ENCODE data around the gene HOMER3.
"Not testable (repeated sequence)": the region's sequence is repeated elsewhere in the genome, so short reads cannot be mapped to it uniquely, and the experiment has no call there.

Gene HOMER3

DNA sequence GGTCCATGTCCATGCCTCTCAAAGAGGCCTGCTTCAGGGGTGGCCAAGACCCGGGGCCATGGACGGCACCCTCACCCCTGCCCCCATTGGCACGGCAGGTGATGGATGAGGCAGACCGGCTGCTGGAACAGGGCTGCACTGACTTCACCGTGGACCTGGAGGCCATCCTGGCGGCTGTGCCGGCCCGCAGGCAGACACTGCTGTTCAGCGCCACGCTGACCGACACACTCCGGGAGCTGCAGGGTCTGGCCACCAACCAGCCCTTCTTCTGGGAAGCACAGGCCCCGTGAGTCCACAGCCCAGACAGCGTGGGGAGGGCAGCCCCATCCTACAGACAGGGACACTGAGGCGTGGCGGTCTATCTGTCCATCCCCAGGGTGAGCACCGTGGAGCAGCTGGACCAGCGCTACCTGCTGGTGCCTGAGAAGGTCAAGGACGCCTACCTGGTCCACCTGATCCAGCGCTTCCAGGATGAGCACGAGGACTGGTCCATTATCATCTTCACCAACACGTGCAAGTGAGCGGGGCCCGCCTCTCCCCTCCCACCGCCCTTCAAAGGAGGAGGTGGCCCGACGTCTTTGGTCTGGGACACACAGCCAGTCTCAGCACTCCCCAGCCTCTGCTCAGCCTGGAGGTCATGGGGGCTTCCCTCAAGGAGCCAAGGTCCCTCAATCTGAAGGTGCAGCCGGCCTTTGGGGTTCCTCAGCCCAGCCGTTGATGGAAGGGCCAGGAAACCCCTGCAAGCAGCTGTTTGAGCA lies 18.6 kb downstream of the HOMER3 start:
- DNase-seq, result no peak

DNA sequence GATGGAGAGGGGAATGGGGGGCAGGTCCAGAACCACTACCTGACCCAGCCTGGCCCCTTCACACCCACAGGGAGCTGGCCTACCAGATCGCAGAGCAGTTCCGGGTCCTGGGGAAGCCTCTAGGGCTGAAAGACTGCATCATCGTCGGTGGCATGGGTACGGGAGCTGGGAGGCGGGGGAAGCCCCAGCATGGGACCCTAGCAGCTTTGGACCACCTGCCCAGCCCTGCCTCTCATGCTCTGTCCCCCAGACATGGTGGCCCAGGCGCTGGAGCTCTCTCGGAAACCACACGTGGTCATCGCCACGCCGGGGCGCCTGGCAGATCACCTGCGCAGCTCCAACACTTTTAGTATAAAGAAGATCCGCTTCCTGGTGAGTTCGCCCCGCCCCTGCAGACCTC lies 19.4 kb downstream of the HOMER3 start:
- no peak for DNase-seq

DNA sequence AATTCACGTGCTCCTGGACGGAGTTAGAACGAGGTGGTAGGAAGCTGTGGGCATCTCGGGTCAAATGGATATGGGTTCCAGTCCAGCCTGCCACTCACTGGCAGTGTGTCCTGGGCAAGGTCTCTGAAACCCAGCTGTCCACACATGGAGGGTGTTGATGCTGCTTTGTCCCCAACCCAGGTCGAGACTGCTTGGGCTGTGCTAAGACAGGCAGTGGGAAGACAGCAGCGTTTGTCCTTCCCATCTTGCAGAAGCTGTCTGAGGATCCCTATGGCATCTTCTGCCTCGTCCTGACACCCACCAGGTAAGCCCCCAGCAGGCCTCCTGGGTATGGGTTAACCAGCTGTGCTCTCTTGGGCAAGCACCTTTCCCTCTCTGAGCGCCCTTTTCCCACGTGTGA lies 20.6 kb downstream of the HOMER3 start:
- no peak for DNase-seq

DNA sequence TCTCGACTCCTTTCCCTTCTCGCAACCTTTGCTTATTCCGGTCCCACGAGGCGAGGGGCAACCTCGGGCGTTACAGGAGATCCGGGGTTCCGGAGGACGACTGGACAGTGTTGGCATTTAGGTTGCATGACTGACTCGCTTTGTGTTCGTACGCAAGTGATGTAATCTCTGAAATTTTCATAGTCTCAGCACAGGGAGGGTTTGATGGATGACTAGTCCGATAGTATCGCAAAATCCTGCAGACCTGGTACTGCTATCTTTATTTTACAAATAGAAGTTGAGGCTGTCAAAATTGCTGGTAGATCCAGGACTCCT lies 21.2 kb downstream of the HOMER3 start:
- no peak for DNase-seq

DNA sequence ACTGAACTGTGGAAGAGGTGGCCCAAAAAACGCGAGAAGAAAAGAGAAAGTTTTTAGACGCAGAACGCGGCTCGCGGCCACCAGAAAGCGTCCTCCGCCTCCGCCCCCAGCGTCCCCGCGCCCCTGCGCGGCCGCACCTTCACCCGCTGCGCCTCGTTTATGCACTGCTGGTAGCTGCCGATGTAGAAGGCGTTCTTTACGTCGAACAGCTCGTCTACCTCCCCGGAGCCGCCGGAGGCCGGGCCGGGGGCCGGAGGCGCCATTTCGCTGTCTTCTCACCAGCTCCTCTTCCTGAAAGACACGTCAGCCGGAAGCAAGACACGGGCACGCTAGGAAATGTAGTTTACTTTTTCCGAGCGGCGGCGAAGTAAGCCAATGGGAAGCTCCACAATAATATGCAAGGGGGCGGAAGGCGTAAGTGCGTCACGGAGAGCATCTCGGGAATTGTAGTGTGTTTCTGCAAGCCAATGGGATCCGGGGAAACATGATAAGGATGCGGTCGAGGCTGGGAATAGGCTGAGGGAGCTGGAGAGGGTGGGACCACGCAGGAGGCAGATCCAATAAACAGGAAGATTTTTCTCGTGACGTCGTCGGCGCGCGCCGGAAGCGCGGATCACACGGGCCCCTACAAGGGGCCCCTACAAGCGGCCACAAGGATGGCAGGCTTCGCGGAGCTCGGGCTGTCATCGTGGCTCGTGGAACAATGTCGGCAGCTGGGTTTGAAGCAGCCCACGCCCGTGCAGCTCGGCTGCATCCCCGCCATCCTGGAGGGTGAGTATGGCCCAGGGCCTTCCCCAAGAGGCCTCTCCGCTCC lies 21.7 kb downstream of the HOMER3 start, which contains the start of the genes COPE and DDX49:
COPE (minus strand) TSS at position 302 of the 814 bp plus-strand sequence; CDS start at position 263, 39 bp downstream.
DDX49 (plus strand) TSS at position 630 of the 814 bp plus-strand sequence; CDS start at position 657, 27 bp downstream.
- DNase-seq, result peak; percentile 96

DNA sequence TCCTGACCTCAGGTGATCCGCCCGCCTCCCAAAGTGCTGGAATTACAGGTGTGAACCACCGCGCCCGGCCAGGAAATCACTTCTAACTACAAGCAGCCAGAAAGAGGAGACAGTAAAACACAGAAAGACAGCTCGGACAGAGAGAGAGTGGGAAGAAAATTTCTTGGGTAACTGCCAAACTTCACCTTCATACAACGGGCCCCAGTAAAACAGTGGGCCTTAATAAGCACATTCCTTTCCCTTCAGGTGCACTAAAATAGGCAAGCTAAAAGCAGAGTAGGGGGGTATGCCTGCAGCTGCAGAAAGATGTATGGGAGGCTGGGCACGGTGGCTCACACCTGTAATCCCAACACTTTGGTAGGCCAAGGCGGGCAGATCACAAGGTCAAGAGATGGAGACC lies 23.4 kb downstream of the HOMER3 start:
- DNase-seq, result not testable (repeated sequence)

DNA sequence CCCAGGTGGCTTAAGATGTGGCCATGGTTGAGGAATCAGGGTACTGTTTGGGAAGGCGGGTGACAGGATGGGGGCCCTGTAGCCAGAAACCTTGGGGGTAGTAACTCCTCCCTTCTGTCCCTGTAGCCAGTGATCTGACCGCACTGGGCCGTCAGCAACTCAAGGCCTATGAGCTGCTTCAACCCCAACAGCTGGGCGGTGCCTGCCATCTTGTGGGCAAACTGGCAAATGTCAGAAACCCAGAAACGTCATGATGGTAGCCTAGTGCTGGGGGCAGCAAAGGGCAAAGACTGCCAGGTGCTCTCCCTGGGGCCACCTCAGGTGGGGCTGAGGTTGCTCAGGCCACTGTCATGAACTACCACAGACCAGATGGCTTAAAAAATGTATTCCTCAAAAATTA lies 25.4 kb downstream of the HOMER3 start:
- DNase-seq, result no peak

DNA sequence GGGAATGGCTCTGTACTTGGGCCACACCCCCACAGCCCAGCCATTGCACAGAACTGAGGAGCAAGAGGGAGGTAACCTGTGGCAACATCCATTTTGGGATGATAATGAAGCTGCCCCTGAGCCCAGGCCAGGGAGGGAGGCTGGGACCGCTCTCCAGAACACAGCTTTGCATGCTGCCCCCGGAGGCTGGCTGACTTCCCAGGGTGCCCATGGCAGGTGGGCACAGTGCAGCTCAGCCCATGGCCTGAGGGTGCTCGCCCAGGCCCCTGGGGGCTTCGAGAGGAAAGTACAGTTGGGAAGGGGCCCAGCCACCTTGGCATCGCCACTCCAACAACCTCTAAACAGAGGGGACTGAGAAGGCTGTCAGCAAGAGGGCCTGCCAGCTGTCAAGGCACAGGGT lies 27.6 kb downstream of the HOMER3 start:
- no peak for DNase-seq

DNA sequence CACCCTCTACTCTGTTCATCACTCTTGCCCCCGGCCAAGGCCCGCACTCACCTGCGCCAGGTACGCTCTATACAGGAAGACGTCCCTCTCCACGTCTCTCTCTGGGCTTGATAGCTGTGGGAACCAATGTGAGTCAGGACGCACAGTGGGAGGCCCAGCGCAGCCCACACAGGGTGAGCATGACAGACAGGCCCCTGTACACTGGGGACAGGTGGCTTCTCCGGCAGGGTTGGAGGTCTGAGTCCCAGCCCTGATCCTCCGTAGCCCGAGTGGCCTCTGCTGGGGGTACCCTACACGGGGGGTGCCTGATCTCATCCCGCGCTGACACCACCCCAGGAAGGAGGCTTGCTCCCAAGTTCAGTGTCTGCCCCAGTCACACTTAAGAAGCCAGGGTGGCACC lies 28.1 kb downstream of the HOMER3 start:
- DNase-seq, result no peak

DNA sequence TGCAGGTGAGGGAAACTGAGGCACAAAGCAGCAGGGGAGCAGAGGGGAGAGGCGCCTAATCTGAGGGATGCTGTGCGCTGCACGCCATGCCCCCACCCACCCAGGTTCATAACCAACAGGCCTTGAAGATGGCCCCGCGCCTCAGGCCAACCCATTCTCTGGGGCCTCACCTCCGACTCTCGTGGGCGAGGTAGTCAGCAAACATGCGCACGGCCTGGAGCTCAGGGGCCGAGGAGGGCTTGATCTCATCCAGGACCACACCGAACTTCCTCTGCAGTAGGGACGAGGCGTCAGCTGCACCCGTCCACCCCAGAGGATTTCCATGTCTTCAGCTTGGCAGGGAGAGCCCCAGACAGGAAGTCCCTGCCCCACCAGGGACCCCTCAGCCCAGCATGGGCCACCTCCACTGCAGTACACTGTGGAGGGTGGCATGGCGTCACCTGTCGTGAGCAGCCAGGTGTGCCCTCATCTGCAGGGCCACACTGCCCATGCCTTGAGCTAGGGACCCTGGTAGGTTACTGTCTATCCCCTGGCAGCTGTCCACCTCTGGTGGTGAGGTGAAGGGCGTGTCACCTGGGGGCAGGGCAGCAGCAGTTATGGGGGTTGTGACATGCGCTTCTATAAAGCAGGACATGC lies 30.1 kb downstream of the HOMER3 start:
- DNase-seq, result no peak

DNA sequence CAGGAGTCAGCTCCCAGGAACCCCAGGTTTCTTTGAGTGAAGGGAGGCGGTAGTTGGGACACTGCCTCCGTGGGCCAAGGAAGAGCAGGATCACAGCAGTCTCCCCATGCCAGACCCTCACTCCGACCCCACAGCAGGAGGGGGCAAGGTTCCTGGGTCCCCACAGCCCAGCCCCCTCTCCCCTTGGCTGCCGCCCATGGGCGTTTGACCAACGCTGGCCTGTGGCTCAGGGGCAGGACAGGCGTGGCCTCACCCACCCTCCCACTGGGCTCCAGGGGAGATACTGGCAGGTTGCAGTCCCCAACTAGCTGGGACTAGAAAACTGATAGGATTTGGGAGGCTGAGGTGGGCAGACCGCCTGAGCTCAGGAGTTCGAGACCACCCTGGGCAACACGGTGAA lies 31.0 kb downstream of the HOMER3 start:
- no peak for DNase-seq

DNA sequence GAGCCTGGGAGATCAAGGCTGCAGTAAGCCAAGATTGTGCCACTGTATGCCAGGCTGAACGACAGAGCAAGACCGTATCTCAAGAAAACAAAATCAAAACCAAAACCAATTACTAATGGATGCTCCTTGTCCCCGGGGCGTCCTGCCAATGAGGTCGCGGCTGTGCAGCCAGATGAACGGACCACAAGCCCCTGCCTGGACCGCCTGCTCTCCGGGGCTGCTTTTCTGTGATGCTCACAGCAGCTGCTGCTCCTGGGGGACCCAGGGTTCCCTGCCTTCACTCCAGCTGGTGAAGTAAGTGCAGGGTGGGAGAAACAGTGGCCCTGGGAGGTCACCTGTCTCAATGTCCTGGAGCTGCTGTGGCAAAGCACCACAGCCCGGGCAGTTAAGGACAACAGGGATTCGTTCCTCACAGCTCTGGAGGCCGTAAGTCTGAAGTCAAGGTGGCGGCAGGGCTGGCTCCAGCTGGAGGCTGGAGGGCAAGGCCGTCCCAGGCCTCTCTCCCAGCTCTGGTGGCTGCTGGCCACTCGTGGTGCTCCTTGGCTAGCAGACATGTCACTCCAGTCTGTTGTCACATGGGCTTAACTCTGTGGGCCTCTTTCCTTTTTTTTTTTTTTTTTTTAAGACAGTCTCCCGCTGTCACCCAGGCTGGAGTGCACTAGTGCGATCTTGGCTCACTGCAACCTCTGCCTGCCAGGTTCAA lies 31.9 kb downstream of the HOMER3 start:
- no peak for DNase-seq

DNA sequence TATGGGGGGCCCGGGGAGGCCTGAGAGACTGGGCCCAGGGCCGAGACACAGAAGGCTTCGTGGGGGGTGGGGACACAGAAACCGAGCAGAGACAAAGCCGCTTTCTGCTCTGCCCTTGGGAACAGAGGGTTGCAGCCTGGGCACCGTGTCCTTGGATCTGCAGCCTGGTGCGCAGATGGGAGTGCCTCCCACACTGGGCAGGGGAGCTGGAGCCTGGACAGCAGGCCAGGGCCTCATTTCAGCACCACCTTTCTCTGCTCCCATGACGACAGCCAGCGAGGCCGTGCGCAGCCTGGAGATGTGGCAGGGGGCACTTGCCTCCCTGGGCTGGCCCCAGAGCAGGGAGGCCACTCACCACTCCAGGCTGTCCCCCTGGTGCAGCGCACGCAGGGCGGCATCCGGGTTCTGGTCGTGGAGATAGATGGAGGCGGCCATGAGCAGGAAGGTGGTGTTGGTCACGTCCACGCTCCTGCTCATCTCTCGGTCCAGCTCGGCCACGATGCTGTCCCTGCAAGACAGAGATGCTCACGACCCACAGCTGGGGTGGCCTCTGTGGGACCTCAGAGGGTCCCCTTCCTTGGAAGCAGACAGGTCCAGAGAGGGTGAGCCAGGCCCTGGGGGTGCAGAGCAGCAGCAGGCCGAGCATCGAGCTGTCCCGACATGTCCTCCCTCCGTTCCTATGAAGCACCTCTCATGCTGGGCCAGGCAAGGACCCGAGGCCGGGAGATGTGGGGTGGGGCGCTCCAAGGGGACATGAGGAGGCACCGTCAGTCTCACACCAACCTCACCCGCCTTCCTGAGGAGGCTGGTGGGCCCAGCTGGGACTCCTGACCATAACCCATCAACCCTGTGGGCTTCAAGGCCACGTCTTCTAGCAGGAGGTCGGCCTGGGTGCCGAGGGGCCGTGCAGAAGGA lies 34.2 kb downstream of the HOMER3 start:
- DNase-seq, result no peak

DNA sequence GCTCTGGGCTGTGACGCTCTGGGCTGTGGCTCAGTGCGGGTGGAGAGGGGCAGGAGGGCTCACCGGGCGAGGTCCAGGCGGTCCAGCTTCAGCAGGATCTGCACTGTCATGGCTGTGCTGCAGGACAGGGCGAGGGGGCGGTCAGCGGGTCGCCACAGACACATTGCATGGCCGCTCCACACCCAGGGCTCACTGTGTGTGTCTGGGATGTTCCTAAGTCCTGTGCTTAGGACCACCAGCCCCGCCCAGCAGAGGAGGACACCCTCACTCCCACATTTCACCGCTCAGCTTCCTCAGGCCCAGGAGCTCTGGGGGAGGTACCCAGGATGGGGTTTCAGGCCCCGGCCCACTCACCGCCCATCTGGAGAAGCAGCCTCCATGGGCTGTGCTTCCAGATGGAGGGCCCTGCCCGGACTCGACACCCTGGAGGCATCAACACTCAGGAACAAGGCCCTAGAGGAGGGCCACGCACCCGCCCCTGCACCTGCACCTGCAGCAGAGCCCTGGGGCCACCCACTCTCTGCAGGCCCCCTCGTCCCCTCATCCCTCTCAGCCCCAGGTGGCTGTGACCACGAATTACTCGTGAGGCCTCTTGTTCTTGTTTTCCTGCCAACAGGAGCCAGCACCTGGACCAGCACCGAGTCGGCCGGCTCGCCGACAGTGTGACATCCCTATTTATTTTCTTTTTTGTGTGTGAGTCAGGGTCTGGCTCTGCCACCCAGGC lies 35.3 kb downstream of the HOMER3 start:
- no peak for DNase-seq

DNA sequence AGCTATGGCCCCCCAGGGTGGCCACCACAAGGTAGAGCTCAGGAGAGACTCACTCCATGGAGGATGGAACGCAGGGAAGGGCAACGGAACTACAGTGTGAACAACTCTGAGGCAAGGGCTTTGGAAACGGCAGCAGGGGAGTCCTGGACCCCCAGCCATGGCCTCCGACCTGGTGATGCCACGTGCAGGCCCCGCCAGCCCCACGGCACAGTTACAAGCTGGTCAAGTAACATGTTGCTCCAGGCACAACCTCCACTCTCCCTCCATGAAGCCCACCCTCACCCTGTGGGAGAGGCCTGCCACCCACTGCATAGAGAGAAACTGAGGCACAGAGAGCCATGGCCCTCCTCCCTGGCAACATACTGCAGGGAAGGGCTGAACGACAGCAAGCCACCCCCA lies 36.0 kb downstream of the HOMER3 start:
- no peak for DNase-seq

DNA sequence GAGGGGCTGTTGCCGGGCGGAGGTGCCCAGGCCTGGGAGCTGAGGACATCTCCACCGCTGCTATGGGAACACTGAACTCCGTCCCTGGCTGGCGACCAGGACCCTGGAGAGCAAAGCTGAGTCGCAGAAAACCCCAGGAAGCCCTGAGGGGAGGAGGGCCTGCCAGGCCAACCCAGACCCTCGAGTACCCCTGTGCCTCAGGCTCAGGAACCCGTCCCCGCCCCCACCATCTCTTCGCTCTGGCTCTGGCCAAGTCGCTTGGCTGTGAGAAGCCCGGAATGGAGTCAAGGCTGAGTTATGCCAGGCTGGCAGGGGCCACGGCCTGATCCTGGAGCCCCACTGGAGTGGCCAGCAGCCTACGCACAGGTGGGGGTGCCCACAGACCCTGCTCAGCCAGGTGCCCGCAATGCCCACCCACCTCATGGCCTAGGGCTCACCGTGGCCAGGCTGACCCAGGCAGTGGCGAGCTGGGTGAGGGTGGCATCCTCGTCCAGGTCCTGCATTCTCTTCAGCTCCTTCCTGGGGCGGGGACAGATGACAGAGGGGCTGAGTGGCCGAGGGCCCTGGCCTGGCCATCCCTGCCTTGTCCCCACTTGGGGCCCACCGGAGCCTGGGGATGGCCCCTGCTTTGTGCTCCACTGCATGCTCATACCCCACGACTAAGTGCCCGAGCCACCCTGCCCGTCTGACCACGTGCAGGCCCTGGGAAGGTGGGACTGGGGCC lies 36.5 kb downstream of the HOMER3 start:
- no peak for DNase-seq

DNA sequence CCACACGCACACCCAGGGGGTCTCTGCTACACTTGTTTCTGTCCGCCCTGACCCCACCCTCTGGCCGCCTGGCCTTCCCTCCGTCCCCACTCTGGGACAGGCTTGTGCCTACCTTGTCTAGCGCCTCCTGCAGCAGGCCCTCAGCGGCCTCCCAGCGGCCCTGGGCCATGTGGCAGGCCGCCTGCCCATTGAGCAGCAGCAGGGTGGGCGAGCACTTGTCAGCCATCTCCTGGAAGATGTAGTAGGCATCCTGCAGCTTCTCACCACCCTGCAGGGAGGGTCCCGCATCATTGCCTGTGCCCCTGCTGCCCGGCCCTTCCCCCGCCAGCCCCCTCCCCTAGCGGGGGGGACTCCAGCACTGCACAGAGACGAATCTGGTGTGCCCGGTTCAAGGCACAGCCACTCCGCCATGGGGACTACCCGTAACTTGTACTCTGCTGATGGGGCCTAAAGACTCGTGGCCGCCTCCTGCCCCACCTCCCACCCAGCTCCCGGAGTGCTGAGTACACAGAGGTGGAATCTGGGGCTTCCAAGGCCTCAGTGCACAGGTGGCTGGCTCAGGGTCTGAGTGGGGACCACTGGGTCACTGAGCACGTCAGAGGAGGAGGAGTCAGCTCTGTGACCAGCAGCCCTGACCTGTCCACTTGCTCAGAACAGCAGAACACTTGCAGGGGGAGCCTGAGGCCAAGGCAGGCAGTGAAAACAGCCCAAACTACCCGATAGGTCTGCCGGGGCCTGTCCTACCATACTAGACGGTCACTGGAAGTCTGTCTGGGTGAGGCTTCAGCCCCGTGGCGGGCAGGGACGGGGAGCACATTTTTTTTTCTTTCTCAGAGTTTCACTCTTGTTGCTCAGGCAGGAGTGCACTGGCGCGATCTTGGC lies 37.6 kb downstream of the HOMER3 start:
- DNase-seq, result no peak

DNA sequence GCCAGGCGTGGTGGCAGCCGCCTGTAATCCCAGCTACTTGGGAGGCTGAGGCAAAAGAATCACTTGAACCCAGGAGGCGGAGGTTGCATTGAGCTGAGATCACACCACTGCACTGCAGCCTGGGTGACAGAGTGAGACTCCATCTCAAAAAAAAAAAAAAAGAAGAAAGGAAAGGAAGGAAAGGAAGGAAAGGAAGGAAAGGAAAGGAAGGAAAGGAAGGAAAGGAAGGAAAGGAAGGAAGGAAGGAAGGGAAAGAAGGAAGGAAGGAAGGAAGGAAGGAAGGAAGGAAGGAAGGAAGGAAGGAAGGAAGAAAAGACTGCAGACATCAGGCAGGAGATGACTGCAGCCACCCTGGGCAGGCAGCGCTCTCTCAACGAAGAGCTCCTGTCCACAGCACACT lies 38.5 kb downstream of the HOMER3 start:
- not testable (repeated sequence) for DNase-seq

DNA sequence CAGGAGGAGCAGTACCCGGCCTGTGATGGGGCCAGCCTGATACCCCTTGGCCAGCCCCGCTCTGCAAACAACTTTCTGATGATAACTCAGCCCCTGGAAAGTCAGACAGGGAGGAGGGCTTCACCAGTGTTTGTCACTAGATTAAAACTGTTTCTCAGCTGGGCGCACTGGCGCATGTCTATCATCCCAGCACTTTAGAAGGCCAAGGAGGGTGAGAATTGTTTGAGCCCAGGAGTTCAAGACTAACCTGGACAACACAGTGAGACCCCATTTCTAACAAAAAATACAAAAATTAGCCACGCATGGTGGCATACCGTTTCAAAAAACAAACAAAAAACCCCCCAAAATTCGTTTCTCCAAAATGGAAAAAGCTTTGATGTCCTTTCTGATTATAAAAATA lies 39.5 kb downstream of the HOMER3 start:
- no peak for DNase-seq
